ENCODE results near the gene FXR2.

DNA sequence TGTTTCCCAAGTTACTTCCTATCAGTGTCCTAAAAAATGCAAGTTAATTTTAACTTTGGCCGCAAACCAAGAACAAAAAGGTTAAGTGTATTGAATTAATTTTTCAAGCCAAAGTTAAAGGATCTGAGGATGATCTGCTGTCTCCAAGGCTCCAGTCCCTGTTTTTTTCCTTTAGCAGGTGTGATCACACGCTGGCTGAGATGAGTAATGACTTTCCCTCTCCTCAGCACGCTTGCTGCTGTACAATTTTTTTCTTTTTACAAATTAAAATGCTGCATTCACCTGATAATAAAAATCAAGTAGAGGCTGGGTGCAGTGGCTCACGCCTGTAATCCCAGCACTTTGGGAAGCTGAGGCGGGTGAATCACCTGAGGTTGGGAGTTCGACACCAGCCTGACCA lies 69.8 kb downstream of the FXR2 start:
- TF ChIP-seq, protein P1, sequence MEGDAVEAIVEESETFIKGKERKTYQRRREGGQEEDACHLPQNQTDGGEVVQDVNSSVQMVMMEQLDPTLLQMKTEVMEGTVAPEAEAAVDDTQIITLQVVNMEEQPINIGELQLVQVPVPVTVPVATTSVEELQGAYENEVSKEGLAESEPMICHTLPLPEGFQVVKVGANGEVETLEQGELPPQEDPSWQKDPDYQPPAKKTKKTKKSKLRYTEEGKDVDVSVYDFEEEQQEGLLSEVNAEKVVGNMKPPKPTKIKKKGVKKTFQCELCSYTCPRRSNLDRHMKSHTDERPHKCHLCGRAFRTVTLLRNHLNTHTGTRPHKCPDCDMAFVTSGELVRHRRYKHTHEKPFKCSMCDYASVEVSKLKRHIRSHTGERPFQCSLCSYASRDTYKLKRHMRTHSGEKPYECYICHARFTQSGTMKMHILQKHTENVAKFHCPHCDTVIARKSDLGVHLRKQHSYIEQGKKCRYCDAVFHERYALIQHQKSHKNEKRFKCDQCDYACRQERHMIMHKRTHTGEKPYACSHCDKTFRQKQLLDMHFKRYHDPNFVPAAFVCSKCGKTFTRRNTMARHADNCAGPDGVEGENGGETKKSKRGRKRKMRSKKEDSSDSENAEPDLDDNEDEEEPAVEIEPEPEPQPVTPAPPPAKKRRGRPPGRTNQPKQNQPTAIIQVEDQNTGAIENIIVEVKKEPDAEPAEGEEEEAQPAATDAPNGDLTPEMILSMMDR (IDR thresholded peaks at IDR 0.05) = no peak
- no peak for TF ChIP-seq POLR2A (IDR thresholded peaks at IDR 0.05)

Data from testis (tissue), 2 donors.